Psoas muscle (tissue), 8 donors: ENCODE data around the gene VGLL4. TPM values are rescaled to one million over a fixed set of nuclear protein-coding genes. Genes with fewer than 3 reads are reported as not detected.

Experiments
- ATAC-seq, 4 donors: fragments of 200-7000 bp; cut with Tn5 transposase; one replicate each; pipeline ENCODE4 v1.9.1; 2020; ENCODE audit warnings: moderate library complexity in 3 of 4, mild to moderate bottlenecking in 2 of 4
- DNase-seq, 2 donors: peaks; one replicate each; pipeline ENCODE4 v3.0.0-alpha.2; 2020
- H3K27ac ChIP-seq: fragments of 200-600 bp; one replicate; pipeline ENCODE4 v1.8.0; 2022
- H3K27me3 ChIP-seq, 3 donors: fragments of 200-600 bp in 1 of 3; one replicate each; pipeline versions ENCODE4 v1.6.1 to v1.8.0; 2013 to 2022; ENCODE audit warnings: low read length in 2 of 3, mild to moderate bottlenecking in 2 of 3, moderate library complexity in 1 of 3; ENCODE audit not compliant: insufficient read depth in 3 of 3
- H3K36me3 ChIP-seq, 2 donors: fragments of 200-600 bp in 1 of 2; one replicate each; pipeline versions ENCODE4 v1.6.1 to v1.8.0; 2013 to 2022; ENCODE audit warnings: low read depth in 1 of 2, mild to moderate bottlenecking in 1 of 2, moderate library complexity in 1 of 2; ENCODE audit not compliant: insufficient read depth in 1 of 2
- H3K4me1 ChIP-seq: fragments of 200-600 bp; one replicate; pipeline ENCODE4 v1.8.0; 2022
- H3K4me3 ChIP-seq: fragments of 200-600 bp; one replicate; pipeline ENCODE4 v1.8.0; 2022; ENCODE audit warnings: mild to moderate bottlenecking
- H3K9me3 ChIP-seq: fragments of 200-600 bp; one replicate; pipeline ENCODE4 v1.8.0; 2022
- CTCF ChIP-seq: fragments of 200-600 bp; IDR thresholded peaks from one replicate; pipeline ENCODE4 v1.8.0; 2022; ENCODE audit warnings: antibody characterized with exemption
- WGBS, 3 donors: extraction: QIAGEN DNeasy Blood & Tissue Kit; methylation state at CpG; one replicate each; pipeline versions ENCODE4 v1.1.6 to v1.1.7; 2013; 5-methylcytosine and 5-hydroxymethylcytosine counted together
- intact Hi-C, 2 donors: fragments of 100-400 bp; cut with DNase I; formaldehyde crosslinking; loops; one replicate each; pipeline versions ENCODE4 v1.11.0 to v1.14.2; 2022
- polyA plus RNA-seq, 3 donors: library from polyadenylated mRNA; stranded (reverse); fragments of 200-250 nt; gene quantifications; one replicate each; pipeline ENCODE4 v1.2.3, GENCODE V29; 2013
- total RNA-seq, 4 donors: library from RNA; stranded (reverse); fragmentation: NEBNext Ultra II Directional in 2 of 4; extraction: Animal tissue kit (Norgen Biotek cat#: 25700) in 2 of 4; gene quantifications; one replicate each; pipeline versions ENCODE4 v1.2.1 to v1.2.4, GENCODE V29; 2021 to 2023
- donor health status: healthy with polysubstance abuse.
- donor health status: DM: no; HTN: no; CAD: no; lungs with moderate emphysema.
- donor health status: Bipolar disorder and iron deficiency.
- donor health status: healthy.
- donor health status: DM: yes; HTN: yes; CAD: no.
- donor health status: DM: no; HTN: no; CAD: no.
- donor health status: DM: no; HTN: no; CAD: no.
- donor health status: DM: yes; HTN: yes; CAD: no.

Gene VGLL4
- total and polyA plus RNA-seq, 7 donors = 8.0 to 14.8 (median 11.7) TPM

GRCh38 chr3:11634974-11635612 is 8.6 kb downstream of the VGLL4 start:
- TF ChIP-seq CTCF = no peak
- Histone ChIP-seq H3K27me3 (no peaks in the 10 kb centered on the region), H3K27ac (peak overlapping the region; percentile 70), H3K9me3 (no peaks in the 10 kb centered on the region), H3K4me1 (peaks cover 96% of the 10 kb centered on the region), H3K36me3 (no peaks in the 10 kb centered on the region), H3K4me3 (no peak overlapping the region)
- DNase-seq (no peak), ATAC-seq (no peak)
- 30 to 43% (median 39%) methylated on average over 4 of the region's 4 CpGs for WGBS, 3 donors
- intact Hi-C loops = loop anchor here in 1 of 2 donors (5.0 kb wide), 1 partner anchor 33 kb away; no protein-coding TSS in a partner anchor

- TF ChIP-seq CTCF = no peak
- WGBS, 3 donors = 65 to 78% (median 72%) methylated on average over 11 of the region's 11 CpGs
- Histone ChIP-seq H3K4me3 (no peak overlapping the region), H3K4me1 (peaks cover 95% of the 10 kb centered on the region), H3K36me3 (no peaks in the 10 kb centered on the region), H3K27me3 (no peaks in the 10 kb centered on the region), H3K9me3 (no peaks in the 10 kb centered on the region), H3K27ac (peak overlapping the region; percentile 70)
- intact Hi-C loops = no loop called here
- ATAC-seq (peak; percentile 12 to 39 (median 16)), DNase-seq (no peak)
Measured at GRCh38 chr3:11634081-11634635, 9.6 kb downstream of the VGLL4 start.

- whole genome bisulfite sequencing, 3 donors = 54 to 66% (median 60%) methylated on average over 3 of the region's 3 CpGs
- ATAC-seq (no peak), DNase-seq (no peak)
- no peaks in the 10 kb centered on the region for H3K27me3 ChIP-seq
- H3K27ac ChIP-seq = peak overlapping the region; percentile 70
- H3K4me1 ChIP-seq = peaks cover 83% of the 10 kb centered on the region
- TF ChIP-seq CTCF = no peak
- H3K4me3 ChIP-seq = no peak overlapping the region
- H3K9me3 ChIP-seq = no peaks in the 10 kb centered on the region
- H3K36me3 ChIP-seq = no peaks in the 10 kb centered on the region
- intact Hi-C loops = no loop called here
Measured at GRCh38 chr3:11632966-11633365, 10.7 kb downstream of the VGLL4 start.

- Histone ChIP-seq H3K4me3 (no peak overlapping the region), H3K4me1 (peaks cover 79% of the 10 kb centered on the region), H3K9me3 (no peaks in the 10 kb centered on the region), H3K36me3 (no peaks in the 10 kb centered on the region), H3K27me3 (no peaks in the 10 kb centered on the region), H3K27ac (peak overlapping the region; percentile 70)
- intact Hi-C loops = no loop called here
- DNase-seq (no peak), ATAC-seq (peak in 1 of 4 donors; percentile 32)
- WGBS, 3 donors = 4 to 11% (median 6%) methylated on average over 2 of the region's 2 CpGs
- no peak for TF ChIP-seq CTCF
Measured at GRCh38 chr3:11632564-11632963, 11.2 kb downstream of the VGLL4 start.
